Gastroesophageal sphincter (tissue), 4 donors: ENCODE measurements around the gene THAP8. TPM values are rescaled to one million over a fixed set of nuclear protein-coding genes. Genes with fewer than 3 reads are reported as not detected.

Experiments
- ATAC-seq: fragments of 150-250 bp; one replicate; pipeline ENCODE4 v1.9.1; 2016; ENCODE audit warnings: mild to moderate bottlenecking, moderate library complexity
- H3K27ac ChIP-seq, 4 donors: fragments of 200-600 bp; sonication (generic) in 3 of 4; 1 replicate in 3 of 4; 2 replicates in 1 of 4; pipeline ENCODE4 v1.5.1; 2016 to 2019
- H3K27me3 ChIP-seq: fragments of 200-600 bp; sonication (generic); one replicate; pipeline ENCODE4 v1.5.1; 2019
- H3K36me3 ChIP-seq, 2 donors: fragments of 200-600 bp; sonication (generic); one replicate each; pipeline ENCODE4 v1.5.1; 2019; ENCODE audit warnings: control low read depth in 1 of 2
- H3K4me1 ChIP-seq, 3 donors: fragments of 200-600 bp; sonication (generic); 1 replicate in 2 of 3; 2 replicates in 1 of 3; pipeline ENCODE4 v1.5.1; 2016 to 2019; ENCODE audit warnings: control low read depth in 2 of 3
- H3K4me3 ChIP-seq, 2 donors: fragments of 200-600 bp; sonication (generic); one replicate each; pipeline ENCODE4 v1.5.1; 2019; ENCODE audit warnings: mild to moderate bottlenecking in 1 of 2, moderate library complexity in 1 of 2
- H3K9me3 ChIP-seq, 3 donors: fragments of 200-600 bp; sonication (generic); one replicate each; pipeline ENCODE4 v1.5.1; 2017 to 2019; ENCODE audit warnings: control low read depth in 2 of 3
- EP300 ChIP-seq: sonication (generic); formaldehyde crosslinking; IDR thresholded peaks from one replicate; pipeline ENCODE4 v1.6.1; 2017; ENCODE audit warnings: antibody characterized with exemption, mild to moderate bottlenecking
- POLR2A ChIP-seq, 2 donors: fragments of 450-650 bp; IDR thresholded peaks; one replicate each; pipeline ENCODE4 v1.6.1; 2017; ENCODE audit warnings: antibody characterized with exemption in 2 of 2, mild to moderate bottlenecking in 2 of 2, moderate library complexity in 1 of 2
- POLR2AphosphoS5 ChIP-seq: sonication (generic); formaldehyde crosslinking; IDR thresholded peaks from one replicate; pipeline ENCODE4 v1.6.1; 2017; ENCODE audit warnings: antibody characterized with exemption
- WGBS, 2 donors: methylation state at CpG; one replicate each; pipeline ENCODE4 v1.1.5; 2018; ENCODE audit warnings: low coverage in 1 of 2; 5-methylcytosine and 5-hydroxymethylcytosine counted together
- total RNA-seq, 4 donors: library from RNA; depleted of rRNA; stranded (reverse); fragments of >200 nt; gene quantifications; one replicate each; pipeline ENCODE4 v1.1.0, GENCODE V29; 2016
- TF ChIP-seq, protein P1 (sequence below), 4 experiments: fragments of 200-600 bp in 2 of 4; fragments of 450-650 bp in 2 of 4; sonication (generic) in 1 of 4; IDR thresholded peaks; one replicate each; pipeline ENCODE4 v1.5.1; 2017 to 2019; ENCODE audit warnings: antibody characterized with exemption in 4 of 4, mild to moderate bottlenecking in 2 of 4, moderate library complexity in 2 of 4

Gene THAP8
- total RNA-seq, 4 donors from 2014 or later: 5.3 to 16.8 (median 9.4) TPM

DNA sequence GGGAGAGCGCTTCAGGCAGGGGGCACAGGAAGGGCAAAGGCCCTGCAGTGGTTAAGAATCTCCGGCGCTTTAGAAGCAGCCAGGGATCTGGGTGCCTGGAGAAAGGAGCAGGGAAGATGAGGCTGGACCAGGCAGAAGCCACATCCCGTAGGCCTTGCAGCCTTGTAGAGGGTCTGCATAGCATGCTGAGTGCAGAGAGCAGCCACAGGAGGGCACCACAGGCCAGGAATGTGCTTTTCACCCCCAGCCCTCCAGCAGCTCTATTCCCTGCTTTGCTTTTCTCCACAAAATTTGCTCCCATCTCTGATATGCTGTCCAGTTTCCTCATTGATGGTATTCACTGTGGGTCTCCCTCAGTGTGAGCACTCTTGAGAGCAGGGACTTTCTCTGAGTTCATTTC is 6.3 kb upstream of the THAP8 start:
- no peak for TF ChIP-seq EP300
- TF ChIP-seq, protein P1, sequence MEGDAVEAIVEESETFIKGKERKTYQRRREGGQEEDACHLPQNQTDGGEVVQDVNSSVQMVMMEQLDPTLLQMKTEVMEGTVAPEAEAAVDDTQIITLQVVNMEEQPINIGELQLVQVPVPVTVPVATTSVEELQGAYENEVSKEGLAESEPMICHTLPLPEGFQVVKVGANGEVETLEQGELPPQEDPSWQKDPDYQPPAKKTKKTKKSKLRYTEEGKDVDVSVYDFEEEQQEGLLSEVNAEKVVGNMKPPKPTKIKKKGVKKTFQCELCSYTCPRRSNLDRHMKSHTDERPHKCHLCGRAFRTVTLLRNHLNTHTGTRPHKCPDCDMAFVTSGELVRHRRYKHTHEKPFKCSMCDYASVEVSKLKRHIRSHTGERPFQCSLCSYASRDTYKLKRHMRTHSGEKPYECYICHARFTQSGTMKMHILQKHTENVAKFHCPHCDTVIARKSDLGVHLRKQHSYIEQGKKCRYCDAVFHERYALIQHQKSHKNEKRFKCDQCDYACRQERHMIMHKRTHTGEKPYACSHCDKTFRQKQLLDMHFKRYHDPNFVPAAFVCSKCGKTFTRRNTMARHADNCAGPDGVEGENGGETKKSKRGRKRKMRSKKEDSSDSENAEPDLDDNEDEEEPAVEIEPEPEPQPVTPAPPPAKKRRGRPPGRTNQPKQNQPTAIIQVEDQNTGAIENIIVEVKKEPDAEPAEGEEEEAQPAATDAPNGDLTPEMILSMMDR (IDR thresholded peaks at IDR 0.05): peak in 3 of 4 experiments; percentile 24 to 50 (median 31)
- Histone ChIP-seq H3K27ac (no peak overlapping the region), H3K27me3 (no peaks in the 10 kb centered on the region), H3K36me3 (no peaks in the 10 kb centered on the region), H3K9me3 (no peaks in the 10 kb centered on the region), H3K4me1 (peaks cover 0 to 5% (median 0%) of the 10 kb centered on the region in 3 donors), H3K4me3 (no peak overlapping the region)
- peak; percentile 36 for ATAC-seq
- WGBS, 2 donors: 57 to 65% methylated on average over 2 to 4 of the region's 4 CpGs

DNA sequence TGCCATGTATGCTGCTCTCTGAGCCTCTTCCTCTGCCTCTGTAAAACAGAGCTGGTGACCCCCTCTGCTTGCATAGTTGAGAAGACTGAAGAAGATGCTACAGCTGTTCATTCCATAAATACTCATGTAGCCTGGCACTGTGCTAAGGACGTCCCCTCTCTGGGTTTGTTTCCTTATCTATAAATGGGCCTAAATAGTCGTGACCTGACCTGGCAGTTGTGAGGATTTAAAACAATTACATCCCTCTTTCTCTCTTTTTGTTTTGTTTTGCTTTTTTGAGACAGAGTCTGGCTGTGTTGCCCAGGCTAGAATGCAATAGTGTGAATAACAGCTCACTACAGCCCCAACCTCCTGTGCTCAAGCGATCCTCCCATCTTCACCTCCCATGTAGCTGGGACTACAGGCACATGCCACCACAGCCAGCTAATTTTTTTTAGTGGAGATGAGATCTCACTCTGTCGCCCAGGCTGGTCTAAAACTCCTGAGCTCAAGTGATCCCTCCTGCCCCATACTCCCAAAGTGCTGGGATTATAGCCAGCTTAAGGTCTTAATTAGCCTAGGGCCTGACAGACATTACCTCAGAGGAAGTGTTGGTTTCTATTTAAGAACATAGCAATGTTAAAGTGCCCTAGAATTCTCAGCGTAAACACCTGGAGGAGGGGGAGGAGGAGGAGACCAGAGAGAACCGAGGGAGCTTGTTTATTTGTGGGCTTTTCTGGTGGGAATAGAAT is 5.3 kb upstream of the THAP8 start:
- TF ChIP-seq, protein P1 (IDR thresholded peaks at IDR 0.05): no peak
- no peaks in the 10 kb centered on the region for H3K9me3 ChIP-seq
- 80% methylated on average over 5 to 6 of the region's 6 CpGs for WGBS, 2 donors
- no peak overlapping the region for H3K4me3 ChIP-seq
- H3K27me3 ChIP-seq: no peaks in the 10 kb centered on the region
- H3K4me1 ChIP-seq: peaks cover 0 to 12% (median 5%) of the 10 kb centered on the region in 3 donors
- no peak overlapping the region for H3K27ac ChIP-seq
- H3K36me3 ChIP-seq: no peaks in the 10 kb centered on the region
- ATAC-seq: no peak

- no peaks in the 10 kb centered on the region for H3K9me3 ChIP-seq
- no peak overlapping the region for H3K4me3 ChIP-seq
- ATAC-seq: no peak
- no peaks in the 10 kb centered on the region for H3K36me3 ChIP-seq
- TF ChIP-seq POLR2AphosphoS5 (no peak), POLR2A (IDR thresholded peaks at IDR 0.05) (no peak), EP300 (no peak)
- TF ChIP-seq, protein P1 (IDR thresholded peaks at IDR 0.05): no peak
- 94 to 100% methylated on average over 2 to 6 of the region's 12 CpGs for WGBS, 2 donors
- H3K4me1 ChIP-seq: peaks cover 0 to 12% (median 5%) of the 10 kb centered on the region in 3 donors
- no peaks in the 10 kb centered on the region for H3K27me3 ChIP-seq
- H3K27ac ChIP-seq: no peak overlapping the region
Measured at GRCh38 chr19:36058481-36059179, 4.5 kb upstream of the THAP8 start.

GRCh38 chr19:36054733-36055686 is 925 bp upstream of the THAP8 start, which contains the start of gene WDR62:
TSS of gene WDR62 (plus strand) at chr19:36054897. CDS start at chr19:36054972, 75 bp downstream.
- peak; percentile 88 for ATAC-seq
- TF ChIP-seq POLR2AphosphoS5 (no peak), POLR2A (IDR thresholded peaks at IDR 0.05) (no peak), EP300 (no peak)
- TF ChIP-seq, protein P1 (IDR thresholded peaks at IDR 0.05): no peak
- 0 to 1% methylated on average over 12 to 24 of the region's 76 CpGs for WGBS, 2 donors

More at GRCh38 chr19:36054733-36055686, 925 bp upstream of the THAP8 start, which contains the start of gene WDR62:
- peak within 1 kb of the TSS; percentile 62 to 97 (median 94) for H3K27ac ChIP-seq
- H3K36me3 ChIP-seq: no peaks in the 10 kb centered on the region
- peak within 1 kb of the TSS; percentile 63 to 72 for H3K4me3 ChIP-seq
- no peaks in the 10 kb centered on the region for H3K27me3 ChIP-seq
- no peaks in the 10 kb centered on the region for H3K9me3 ChIP-seq
- peaks cover 0 to 34% (median 5%) of the 10 kb centered on the region in 3 donors for H3K4me1 ChIP-seq
